MM.1S (cell line): ENCODE results near the gene SLC37A2.

Source experiments
- DNase-seq: peaks from one replicate; pipeline ENCODE4 v3.0.0-alpha.2; 2015
- H2AFZ ChIP-seq: fragments of 300-600 bp; sonication (generic); 2 replicates; pipeline ENCODE4 v1.6.0; 2016; ENCODE audit warnings: antibody characterized with exemption, low read length
- H3F3A ChIP-seq: fragments of 300-600 bp; sonication (generic); 2 replicates; pipeline ENCODE4 v1.6.1; 2016; ENCODE audit warnings: mild to moderate bottlenecking, antibody characterized with exemption, low read length, moderate library complexity, mixed read lengths; ENCODE audit not compliant: insufficient read depth
- H3K27ac ChIP-seq: fragments of 300-600 bp; sonication (generic); 2 replicates; pipeline ENCODE4 v1.5.1; 2016; ENCODE audit warnings: mild to moderate bottlenecking, low read length
- H3K27me3 ChIP-seq: fragments of 300-600 bp; sonication (generic); replicated peaks from 2 replicates; pipeline ENCODE4 v1.6.0; 2016; ENCODE audit warnings: low read length; ENCODE audit not compliant: insufficient read depth
- H3K36me3 ChIP-seq: fragments of 300-600 bp; sonication (generic); replicated peaks from 2 replicates; pipeline ENCODE4 v1.6.1; 2016; ENCODE audit warnings: mild to moderate bottlenecking, low read length, mixed read lengths; ENCODE audit not compliant: insufficient read depth
- H3K4me1 ChIP-seq: fragments of 300-600 bp; sonication (generic); 2 replicates; pipeline ENCODE4 v1.6.1; 2016; ENCODE audit warnings: low read length, mixed read lengths
- H3K4me2 ChIP-seq: fragments of 300-600 bp; sonication (generic); 2 replicates; pipeline ENCODE4 v1.6.0; 2016; ENCODE audit warnings: low read depth, low read length
- H3K4me3 ChIP-seq: fragments of 300-600 bp; sonication (generic); 2 replicates; pipeline ENCODE4 v1.5.1; 2016; ENCODE audit warnings: low read length, mixed read lengths
- H3K79me2 ChIP-seq: fragments of 300-600 bp; sonication (generic); 2 replicates; pipeline ENCODE4 v1.6.1; 2016; ENCODE audit warnings: mixed run types, low read length, mixed read lengths
- H3K9ac ChIP-seq: fragments of 300-600 bp; sonication (generic); 2 replicates; pipeline ENCODE4 v1.6.1; 2016; ENCODE audit warnings: low read length, mixed read lengths
- H3K9me2 ChIP-seq: fragments of 300-600 bp; sonication (generic); replicated peaks from 2 replicates; pipeline ENCODE4 v1.6.1; 2016; ENCODE audit warnings: mild to moderate bottlenecking, low read length, mixed read lengths; ENCODE audit not compliant: insufficient read depth
- H3K9me3 ChIP-seq: fragments of 300-600 bp; sonication (generic); replicated peaks from 2 replicates; pipeline ENCODE4 v1.6.1; 2016; ENCODE audit warnings: mild to moderate bottlenecking, low read length, mixed read lengths; ENCODE audit not compliant: insufficient read depth
- H4K20me1 ChIP-seq: fragments of 300-600 bp; sonication (generic); 2 replicates; pipeline ENCODE4 v1.6.1; 2016; ENCODE audit warnings: mild to moderate bottlenecking, low read length, moderate library complexity, mixed read lengths; ENCODE audit not compliant: insufficient read depth
- EZH2 ChIP-seq: fragments of 300-600 bp; sonication (generic); optimal IDR thresholded peaks from 2 replicates; pipeline ENCODE3; 2017; ENCODE audit warnings: low read depth, mild to moderate bottlenecking, antibody characterized with exemption, low read length, mixed read lengths
- EZH2phosphoT487 ChIP-seq: fragments of 300-600 bp; sonication (generic); IDR thresholded peaks from 2 replicates; pipeline ENCODE4 v1.6.1; 2018; ENCODE audit warnings: antibody characterized with exemption, low read length
- TF ChIP-seq, protein P1 (sequence below): fragments of 300-600 bp; sonication (generic); IDR thresholded peaks from 2 replicates; pipeline ENCODE4 v1.5.1; 2016; ENCODE audit warnings: antibody characterized with exemption, low read length, mixed read lengths

The SLC37A2 gene

DNA sequence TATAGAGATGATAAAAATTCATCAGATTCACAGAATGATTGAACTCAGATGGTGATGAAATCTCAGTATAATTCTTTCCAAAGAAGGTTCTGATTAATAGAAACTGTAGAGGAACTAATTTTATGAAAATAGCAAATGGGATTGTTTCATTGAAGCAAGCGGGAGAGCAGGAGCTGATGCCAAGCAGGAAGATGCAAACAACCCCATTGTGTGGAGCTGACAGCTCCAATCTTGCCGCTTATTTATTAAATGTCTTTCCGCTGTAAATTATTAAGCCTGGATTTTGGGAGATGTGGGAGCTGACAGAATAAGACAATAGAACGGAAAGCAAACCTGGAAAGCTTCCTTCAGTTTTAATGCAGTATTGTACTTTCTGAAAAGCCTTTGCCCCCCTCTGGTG, 54.3 kb downstream of the SLC37A2 start:
- Histone ChIP-seq H3K4me2 (no peak overlapping the region), H3K9ac (no peak overlapping the region), H3K27me3 (no peaks in the 10 kb centered on the region), H3F3A (no peaks in the 10 kb centered on the region), H3K9me2 (no peaks in the 10 kb centered on the region), H2AFZ (no peak overlapping the region), H3K9me3 (no peaks in the 10 kb centered on the region), H4K20me1 (no peaks in the 10 kb centered on the region), H3K4me1 (no peaks in the 10 kb centered on the region), H3K79me2 (no peaks in the 10 kb centered on the region), H3K27ac (no peak overlapping the region), H3K4me3 (no peak overlapping the region), H3K36me3 (no peaks in the 10 kb centered on the region)
- no peak for DNase-seq
- TF ChIP-seq EZH2phosphoT487 = no peak
- TF ChIP-seq, protein P1, sequence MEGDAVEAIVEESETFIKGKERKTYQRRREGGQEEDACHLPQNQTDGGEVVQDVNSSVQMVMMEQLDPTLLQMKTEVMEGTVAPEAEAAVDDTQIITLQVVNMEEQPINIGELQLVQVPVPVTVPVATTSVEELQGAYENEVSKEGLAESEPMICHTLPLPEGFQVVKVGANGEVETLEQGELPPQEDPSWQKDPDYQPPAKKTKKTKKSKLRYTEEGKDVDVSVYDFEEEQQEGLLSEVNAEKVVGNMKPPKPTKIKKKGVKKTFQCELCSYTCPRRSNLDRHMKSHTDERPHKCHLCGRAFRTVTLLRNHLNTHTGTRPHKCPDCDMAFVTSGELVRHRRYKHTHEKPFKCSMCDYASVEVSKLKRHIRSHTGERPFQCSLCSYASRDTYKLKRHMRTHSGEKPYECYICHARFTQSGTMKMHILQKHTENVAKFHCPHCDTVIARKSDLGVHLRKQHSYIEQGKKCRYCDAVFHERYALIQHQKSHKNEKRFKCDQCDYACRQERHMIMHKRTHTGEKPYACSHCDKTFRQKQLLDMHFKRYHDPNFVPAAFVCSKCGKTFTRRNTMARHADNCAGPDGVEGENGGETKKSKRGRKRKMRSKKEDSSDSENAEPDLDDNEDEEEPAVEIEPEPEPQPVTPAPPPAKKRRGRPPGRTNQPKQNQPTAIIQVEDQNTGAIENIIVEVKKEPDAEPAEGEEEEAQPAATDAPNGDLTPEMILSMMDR = no peak
- TF ChIP-seq EZH2 = no peak

- Histone ChIP-seq H3K79me2 (no peaks in the 10 kb centered on the region), H3F3A (no peaks in the 10 kb centered on the region), H3K4me2 (peak overlapping the region; percentile 68), H3K4me3 (peak overlapping the region; percentile 53), H3K9ac (peak overlapping the region; percentile 6; the same call in 1 of the 2 replicates), H3K36me3 (no peaks in the 10 kb centered on the region), H3K27me3 (peaks cover 6% of the 10 kb centered on the region; the same call in 1 of the 2 replicates), H3K27ac (no peak overlapping the region), H3K4me1 (peaks cover 8% of the 10 kb centered on the region; the same call in 1 of the 2 replicates), H2AFZ (peak overlapping the region; percentile 94), H3K9me2 (no peaks in the 10 kb centered on the region), H4K20me1 (no peaks in the 10 kb centered on the region), H3K9me3 (no peaks in the 10 kb centered on the region)
- no peak for TF ChIP-seq EZH2
- TF ChIP-seq, protein P1 = no peak
- TF ChIP-seq EZH2phosphoT487 = no peak
- DNase-seq = no peak
Measured at GRCh38 chr11:125123194-125123946, 60.3 kb downstream of the SLC37A2 start.

GRCh38 chr11:125123947-125124617, 61.0 kb downstream of the SLC37A2 start:
- Histone ChIP-seq H3K4me2 (peak overlapping the region; percentile 68), H3K36me3 (no peaks in the 10 kb centered on the region), H3K9ac (peak overlapping the region; percentile 6; the same call in 1 of the 2 replicates), H3F3A (no peaks in the 10 kb centered on the region), H3K4me3 (peak overlapping the region; percentile 53), H2AFZ (peak overlapping the region; percentile 94), H3K9me3 (no peaks in the 10 kb centered on the region), H4K20me1 (no peaks in the 10 kb centered on the region), H3K27ac (no peak overlapping the region), H3K4me1 (peaks cover 8% of the 10 kb centered on the region; the same call in 1 of the 2 replicates), H3K27me3 (peaks cover 6% of the 10 kb centered on the region; the same call in 1 of the 2 replicates), H3K79me2 (no peaks in the 10 kb centered on the region), H3K9me2 (no peaks in the 10 kb centered on the region)
- peak; percentile 90 for DNase-seq
- TF ChIP-seq, protein P1 = peak; percentile 79
- no peak for TF ChIP-seq EZH2phosphoT487
